Measurements from ENCODE around the gene MYO7B. TPM values are rescaled to one million over a fixed set of nuclear protein-coding genes. Genes with fewer than 3 reads are reported as not detected.
"Not testable (repeated sequence)": the region's sequence is repeated elsewhere in the genome, so short reads cannot be mapped to it uniquely, and the experiment has no call there.

Gene MYO7B
- total RNA-seq, 2 experiments from 2014 or later: 0.65 to 1.2 TPM

- peaks cover 19% of the 10 kb centered on the region for H3K36me3 Mint-ChIP-seq (ENCODE audit: low read depth)
- no peak for DNase-seq
- intact Hi-C loops (cut with micrococcal nuclease): no loop called here
- ATAC-seq: peak; percentile 18
- H3K27me3 Mint-ChIP-seq: no peaks in the 10 kb centered on the region
- H3K27ac Mint-ChIP-seq: peak overlapping the region; percentile 96
- peaks cover 22% of the 10 kb centered on the region for H3K4me1 Mint-ChIP-seq (ENCODE audit: low read depth)
- POLR2A ChIA-PET: interaction anchor here (0.5 to 1.6 kb wide), 9 partner anchors 9 to 360 kb away, joined by 3 to 6 read pairs (median 4); no protein-coding TSS in a partner anchor
- peak overlapping the region; percentile 96 for H3K4me3 Mint-ChIP-seq
- TF ChIP-seq, protein P1, sequence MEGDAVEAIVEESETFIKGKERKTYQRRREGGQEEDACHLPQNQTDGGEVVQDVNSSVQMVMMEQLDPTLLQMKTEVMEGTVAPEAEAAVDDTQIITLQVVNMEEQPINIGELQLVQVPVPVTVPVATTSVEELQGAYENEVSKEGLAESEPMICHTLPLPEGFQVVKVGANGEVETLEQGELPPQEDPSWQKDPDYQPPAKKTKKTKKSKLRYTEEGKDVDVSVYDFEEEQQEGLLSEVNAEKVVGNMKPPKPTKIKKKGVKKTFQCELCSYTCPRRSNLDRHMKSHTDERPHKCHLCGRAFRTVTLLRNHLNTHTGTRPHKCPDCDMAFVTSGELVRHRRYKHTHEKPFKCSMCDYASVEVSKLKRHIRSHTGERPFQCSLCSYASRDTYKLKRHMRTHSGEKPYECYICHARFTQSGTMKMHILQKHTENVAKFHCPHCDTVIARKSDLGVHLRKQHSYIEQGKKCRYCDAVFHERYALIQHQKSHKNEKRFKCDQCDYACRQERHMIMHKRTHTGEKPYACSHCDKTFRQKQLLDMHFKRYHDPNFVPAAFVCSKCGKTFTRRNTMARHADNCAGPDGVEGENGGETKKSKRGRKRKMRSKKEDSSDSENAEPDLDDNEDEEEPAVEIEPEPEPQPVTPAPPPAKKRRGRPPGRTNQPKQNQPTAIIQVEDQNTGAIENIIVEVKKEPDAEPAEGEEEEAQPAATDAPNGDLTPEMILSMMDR (IDR thresholded peaks at IDR 0.05): no peak
- no peaks in the 10 kb centered on the region for H3K9me3 Mint-ChIP-seq
- CTCF ChIA-PET: interaction anchor here (0.6 to 2.0 kb wide), 4 partner anchors 9 to 330 kb away, joined by 3 to 10 read pairs (median 4); no protein-coding TSS in a partner anchor
Observed at GRCh38 chr2:127527001-127527804, 8.3 kb upstream of the MYO7B start.

GRCh38 chr2:127528487-127528886 is 7.0 kb upstream of the MYO7B start:
- intact Hi-C loops (cut with micrococcal nuclease): no loop called here
- ChIA-PET POLR2A (no interaction called here), CTCF (interaction anchor here (1.1 to 2.0 kb wide), 4 partner anchors 11 to 63 kb away, joined by 3 to 10 read pairs (median 4); no protein-coding TSS in a partner anchor)
- no peaks in the 10 kb centered on the region for H3K27me3 Mint-ChIP-seq
- peaks cover 14% of the 10 kb centered on the region for H3K4me1 Mint-ChIP-seq (ENCODE audit: low read depth)
- H3K9me3 Mint-ChIP-seq: no peaks in the 10 kb centered on the region
- H3K4me3 Mint-ChIP-seq: no peak overlapping the region
- no peak overlapping the region for H3K27ac Mint-ChIP-seq
- peaks cover 12% of the 10 kb centered on the region for H3K36me3 Mint-ChIP-seq (ENCODE audit: low read depth)
- no peak for DNase-seq
- no peak for ATAC-seq
- TF ChIP-seq, protein P1 (IDR thresholded peaks at IDR 0.05): no peak

DNA sequence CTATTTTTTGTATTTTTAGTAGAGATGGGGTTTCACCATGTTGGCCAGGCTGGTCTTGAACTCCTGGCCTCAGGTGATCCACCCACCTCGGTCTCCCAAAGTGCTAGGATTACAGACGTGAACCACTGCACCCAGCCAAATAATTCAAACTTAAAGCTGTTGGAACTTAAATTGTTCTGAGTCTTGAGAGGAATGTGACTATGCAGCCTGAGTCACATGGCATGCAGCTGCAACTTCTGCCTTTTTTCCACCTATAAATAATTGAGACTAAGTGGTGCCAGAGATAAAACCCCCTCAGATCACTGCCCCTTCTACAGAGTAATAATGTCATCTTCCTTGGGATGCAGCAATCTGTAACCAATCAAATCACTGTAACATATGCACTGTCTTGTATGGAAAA is 6.1 kb upstream of the MYO7B start:
- H3K27me3 Mint-ChIP-seq; H3K9me3 Mint-ChIP-seq; DNase-seq; H3K27ac Mint-ChIP-seq; ATAC-seq; H3K4me1 Mint-ChIP-seq (ENCODE audit: low read depth); H3K4me3 Mint-ChIP-seq; intact Hi-C loops (cut with micrococcal nuclease); H3K36me3 Mint-ChIP-seq (ENCODE audit: low read depth): not testable (repeated sequence)
- POLR2A ChIA-PET: interaction anchor here (0.6 to 1.1 kb wide), 2 partner anchors 21 to 173 kb away, joined by 3 to 4 read pairs; no protein-coding TSS in a partner anchor
- CTCF ChIA-PET: interaction anchor here (1.1 to 2.0 kb wide), 4 partner anchors 10 to 62 kb away, joined by 3 to 10 read pairs (median 4); no protein-coding TSS in a partner anchor

DNA sequence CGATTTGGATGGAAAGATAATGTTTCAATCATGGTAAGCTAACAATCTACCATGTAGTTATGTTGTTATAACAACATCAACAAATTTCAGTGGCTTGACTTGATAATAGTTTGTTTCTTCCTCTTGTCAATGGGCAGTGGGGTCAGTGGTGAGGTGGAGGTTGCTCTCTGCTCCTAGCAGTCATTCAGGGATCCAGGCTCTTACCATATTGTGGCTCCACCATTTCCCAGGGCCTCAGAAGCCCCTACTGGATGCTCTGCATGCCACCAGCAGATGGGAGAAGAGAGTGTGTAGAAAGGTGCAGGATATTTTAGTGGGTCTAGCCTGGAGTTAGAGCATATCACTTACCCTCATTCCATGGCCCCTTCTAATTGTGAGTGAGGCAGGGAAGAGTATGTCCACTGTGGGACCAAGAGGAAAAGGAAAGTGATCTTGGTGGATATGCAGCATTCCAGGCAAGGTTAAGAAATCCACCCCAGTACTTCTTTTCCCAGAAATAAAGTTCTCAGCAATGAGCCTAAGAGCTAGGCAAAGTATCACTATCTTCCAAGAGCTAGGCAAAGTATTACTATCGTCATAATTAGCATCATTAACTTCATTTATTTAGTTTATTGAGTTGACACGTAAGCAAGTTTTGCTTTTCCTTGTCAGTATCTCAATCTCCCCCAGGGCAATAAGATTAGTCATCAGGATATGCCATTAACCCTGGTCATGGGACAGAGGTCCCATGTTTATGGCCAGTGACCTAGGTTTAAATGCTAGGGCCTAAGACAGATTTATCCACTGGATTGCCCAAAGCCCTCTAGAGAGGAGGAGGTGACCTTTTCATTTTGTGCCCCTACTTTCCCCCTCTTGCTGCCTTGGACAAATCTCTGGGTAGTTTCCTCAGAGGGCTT is 5.0 kb upstream of the MYO7B start:
- POLR2A ChIA-PET: interaction anchor here (1.1 kb wide), 1 partner anchor 20 kb away, joined by 3 read pairs; no protein-coding TSS in a partner anchor

GRCh38 chr2:127531221-127531648 is 4.2 kb upstream of the MYO7B start:
- CTCF ChIA-PET: no interaction called here

More for the DNA sequence above, 5.0 kb upstream of the MYO7B start:
- H3K9me3 Mint-ChIP-seq: no peaks in the 10 kb centered on the region
- peaks cover 8% of the 10 kb centered on the region for H3K4me1 Mint-ChIP-seq (ENCODE audit: low read depth)
- H3K27me3 Mint-ChIP-seq: no peaks in the 10 kb centered on the region
- intact Hi-C loops (cut with micrococcal nuclease): no loop called here
- TF ChIP-seq, protein P1 (IDR thresholded peaks at IDR 0.05): no peak
- CTCF ChIA-PET: no interaction called here
- ATAC-seq (no peak), DNase-seq (no peak)
- H3K36me3 Mint-ChIP-seq (ENCODE audit: low read depth): peaks cover 3% of the 10 kb centered on the region
- no peak overlapping the region for H3K27ac Mint-ChIP-seq
- H3K4me3 Mint-ChIP-seq: no peak overlapping the region

More at GRCh38 chr2:127531221-127531648, 4.2 kb upstream of the MYO7B start:
- POLR2A ChIA-PET: no interaction called here
- Mint-ChIP-seq H3K4me3 (no peak overlapping the region), H3K4me1 (ENCODE audit: low read depth) (peaks cover 8% of the 10 kb centered on the region), H3K36me3 (ENCODE audit: low read depth) (no peaks in the 10 kb centered on the region), H3K27me3 (no peaks in the 10 kb centered on the region), H3K9me3 (no peaks in the 10 kb centered on the region), H3K27ac (no peak overlapping the region)
- no peak for ATAC-seq
- DNase-seq: no peak
- TF ChIP-seq, protein P1 (IDR thresholded peaks at IDR 0.05): no peak
- intact Hi-C loops (cut with micrococcal nuclease): no loop called here
